PFSK-1 (cell line): ENCODE measurements around the gene CCS.

Source experiments
- POLR2AphosphoS5 ChIP-seq: IDR thresholded peaks from 2 replicates; pipeline ENCODE4 v1.6.1; 2012; ENCODE audit warnings: low read depth, mild to moderate bottlenecking, control low read depth, low read length, moderate library complexity
- REST ChIP-seq, 2 experiments: IDR thresholded peaks; 2 replicates each; pipeline versions ENCODE4 v1.6.1 to v1.8.0; 2011 to 2012; ENCODE audit warnings: low read depth in 2 of 2, low read length in 2 of 2, control low read depth in 1 of 2, inconsistent platforms in 1 of 2, mild to moderate bottlenecking in 1 of 2, moderate library complexity in 1 of 2; ENCODE audit not compliant: insufficient read depth in 1 of 2
- TAF1 ChIP-seq: IDR thresholded peaks from 2 replicates; pipeline ENCODE4 v1.6.1; 2012; ENCODE audit warnings: low read length, control low read depth, borderline replicate concordance; ENCODE audit not compliant: insufficient read depth

GRCh38 chr11:66603072-66603471 lies 10.1 kb downstream of the CCS start:
- no peak for TF ChIP-seq POLR2AphosphoS5
- TF ChIP-seq REST (IDR thresholded peaks at IDR 0.05; ENCODE audit: insufficient read depth in 1 of 2, low read depth in 2 of 2, low read length in 2 of 2) = no peak
- no peak for TF ChIP-seq TAF1
